Frontal cortex (tissue), 4 donors: ENCODE measurements around the gene HDAC2. TPM values are rescaled to one million over a fixed set of nuclear protein-coding genes. Genes with fewer than 3 reads are reported as not detected.
A peak's percentile ranks its signal among the peaks of the same experiment; 100 is the strongest.
"Not testable (repeated sequence)": the region's sequence is repeated elsewhere in the genome, so short reads cannot be mapped to it uniquely, and the experiment has no call there.

Source experiments
- DNase-seq, 2 donors: peaks; one replicate each; pipeline ENCODE4 v3.0.0; 2012; ENCODE audit warnings: low spot score in 2 of 2
- FAIRE-seq: peaks from 2 replicates; lab custom pipeline; 2012; peaks lifted over from hg19 to GRCh38; lab: Jason Lieb, UNC
- total RNA-seq: library from RNA; depleted of rRNA; stranded (reverse); fragments of >200 nt; gene quantifications from one replicate; pipeline ENCODE4 v1.2.3, GENCODE V29; 2014
- donor health status: control.
- donor health status: control.
- donor health status: control.

The HDAC2 gene
- total RNA-seq, 1 donor from 2014 or later, result 206 TPM

DNA sequence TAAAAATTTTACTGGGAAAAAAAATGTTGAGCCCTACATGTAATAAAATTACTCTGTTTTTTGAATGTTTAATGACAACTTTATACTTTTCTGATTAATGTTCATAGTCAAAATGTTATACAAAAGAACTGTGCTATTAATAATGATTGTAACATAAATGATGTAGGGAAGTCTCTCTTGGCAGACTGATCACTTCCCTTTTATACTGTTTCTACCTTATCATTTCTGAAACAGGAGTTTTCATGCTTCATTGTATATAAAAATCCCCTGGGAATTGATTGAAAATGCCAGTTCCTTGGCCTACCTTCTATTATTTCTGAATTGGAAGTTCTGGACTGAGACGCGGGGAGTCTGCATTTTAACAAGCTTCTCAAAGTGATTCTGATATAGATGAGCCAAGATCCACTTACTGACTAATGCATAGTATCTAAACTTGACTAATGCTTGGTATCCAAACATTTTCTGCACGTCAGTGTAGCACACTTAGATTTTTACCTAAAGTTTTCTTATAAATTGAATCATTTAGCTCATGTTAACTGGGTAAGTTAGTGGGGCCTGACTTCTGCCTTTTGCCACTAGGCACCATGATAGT is 7.2 kb upstream of the HDAC2 start:
- FAIRE-seq, result no peak
- DNase-seq, result no peak

- DNase-seq, result no peak
- FAIRE-seq, result no peak
Observed at GRCh38 chr6:113976806-113977205, 5.9 kb upstream of the HDAC2 start.

GRCh38 chr6:113971741-113972140 is 793 bp upstream of the HDAC2 start:
- DNase-seq (peak in 1 of 2 donors; percentile 20), FAIRE-seq (no peak)

GRCh38 chr6:113969888-113970804 is 802 bp downstream of the HDAC2 start:
- FAIRE-seq (no peak), DNase-seq (peak in 1 of 2 donors; percentile 35)

DNA sequence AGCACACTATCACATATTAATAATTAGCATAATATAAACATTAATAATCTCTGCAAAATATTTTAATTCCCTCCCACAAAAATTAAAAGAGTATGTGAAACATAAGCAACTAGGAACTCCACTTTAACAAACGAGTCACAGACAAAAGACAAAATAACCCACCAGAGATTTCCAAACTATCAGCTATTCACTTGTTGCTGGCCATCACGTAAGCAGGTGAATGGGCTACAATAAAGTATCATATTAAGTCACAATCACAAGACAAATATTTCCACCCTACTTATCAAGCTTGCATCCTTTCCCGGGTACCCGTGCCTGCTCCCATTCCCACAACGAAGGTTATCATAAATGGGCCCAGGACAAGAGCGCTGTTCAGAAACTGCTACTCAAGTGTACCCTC is 2.5 kb downstream of the HDAC2 start:
- DNase-seq (no peak), FAIRE-seq (no peak)

DNA sequence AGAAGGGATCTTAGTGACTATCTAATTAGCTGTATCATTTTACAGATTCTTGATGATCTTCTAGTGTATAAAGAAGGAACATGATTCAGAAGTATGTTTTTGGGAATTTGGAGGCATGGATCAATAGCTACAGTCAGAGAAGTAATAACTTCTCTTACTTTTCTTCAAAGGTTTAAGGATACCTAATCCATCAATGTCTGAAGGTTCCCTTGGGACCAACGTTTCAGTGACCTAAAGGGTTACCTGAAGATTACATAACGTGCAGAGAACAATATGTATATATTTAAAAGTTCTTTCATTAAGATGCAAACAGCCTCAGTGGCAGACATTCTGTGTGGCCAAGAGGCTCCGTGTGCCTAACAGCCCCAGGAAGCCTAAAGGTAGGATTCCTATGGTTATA is 3.2 kb downstream of the HDAC2 start:
- no peak for DNase-seq
- no peak for FAIRE-seq

DNA sequence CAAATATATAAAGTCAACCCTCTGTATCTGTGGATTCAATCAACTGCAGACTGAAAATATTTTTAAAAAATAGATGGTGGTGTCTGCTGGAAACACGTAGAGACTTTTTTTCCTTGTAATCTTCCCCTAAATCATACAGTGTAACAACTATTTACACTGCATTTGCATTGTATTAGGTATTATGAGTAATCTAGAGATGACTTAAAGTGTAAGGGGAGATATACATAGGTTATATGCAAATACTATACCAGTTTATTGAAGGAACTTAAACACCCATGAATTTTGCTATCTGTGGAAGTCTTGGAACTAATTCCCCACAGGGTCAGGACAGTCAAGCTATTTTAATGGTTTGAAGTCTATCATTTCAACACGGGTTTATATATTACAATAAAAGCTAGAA is 10.2 kb downstream of the HDAC2 start:
- no peak for FAIRE-seq
- no peak for DNase-seq

GRCh38 chr6:113959235-113959634 is 11.7 kb downstream of the HDAC2 start:
- FAIRE-seq (no peak), DNase-seq (no peak)

- DNase-seq (no peak), FAIRE-seq (no peak)
Observed at GRCh38 chr6:113954653-113955052, 16.3 kb downstream of the HDAC2 start.

DNA sequence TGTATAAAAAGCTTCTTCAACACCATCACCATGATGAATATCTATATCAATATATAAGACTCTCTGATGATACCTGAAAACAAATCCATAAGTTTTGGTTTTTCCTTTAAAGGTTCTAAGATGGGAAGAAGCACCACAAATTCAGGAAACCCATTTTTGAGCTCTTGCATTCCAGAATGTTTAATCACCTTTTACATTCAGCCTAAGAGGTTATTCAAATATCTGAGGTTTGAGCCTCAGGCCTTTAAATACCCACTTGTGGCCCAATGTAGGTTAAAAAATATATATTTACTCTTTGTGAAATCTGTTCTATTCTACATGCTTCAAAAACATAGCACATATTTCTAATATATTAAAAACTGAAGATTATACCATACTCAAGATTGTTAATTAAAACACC is 17.6 kb downstream of the HDAC2 start:
- no peak for FAIRE-seq
- DNase-seq, result no peak

- no peak for FAIRE-seq
Observed at GRCh38 chr6:113949499-113949898, 21.4 kb downstream of the HDAC2 start.

DNA sequence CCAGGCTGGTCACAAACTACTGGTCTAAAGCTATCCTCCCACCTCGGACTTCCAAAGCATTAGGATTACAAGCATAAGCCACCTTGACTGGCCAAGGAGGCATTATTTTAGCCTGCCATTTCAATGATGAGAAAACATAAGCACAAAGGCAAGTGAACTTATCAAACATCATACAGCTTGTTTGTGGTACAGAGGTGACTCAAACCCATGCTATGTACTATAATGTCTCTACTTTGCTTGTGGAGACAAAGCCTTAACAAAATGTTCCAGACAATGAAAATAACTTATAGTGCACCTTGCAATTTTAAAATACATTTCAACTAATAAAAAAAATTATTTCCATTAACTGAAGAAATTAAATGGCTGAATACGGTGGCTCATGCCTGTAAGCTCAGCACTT is 26.2 kb downstream of the HDAC2 start:
- DNase-seq (no peak), FAIRE-seq (no peak)

More at GRCh38 chr6:113949499-113949898, 21.4 kb downstream of the HDAC2 start:
- no peak for DNase-seq

GRCh38 chr6:113939825-113940224 is 31.1 kb downstream of the HDAC2 start:
- DNase-seq, result no peak
- FAIRE-seq, result no peak

DNA sequence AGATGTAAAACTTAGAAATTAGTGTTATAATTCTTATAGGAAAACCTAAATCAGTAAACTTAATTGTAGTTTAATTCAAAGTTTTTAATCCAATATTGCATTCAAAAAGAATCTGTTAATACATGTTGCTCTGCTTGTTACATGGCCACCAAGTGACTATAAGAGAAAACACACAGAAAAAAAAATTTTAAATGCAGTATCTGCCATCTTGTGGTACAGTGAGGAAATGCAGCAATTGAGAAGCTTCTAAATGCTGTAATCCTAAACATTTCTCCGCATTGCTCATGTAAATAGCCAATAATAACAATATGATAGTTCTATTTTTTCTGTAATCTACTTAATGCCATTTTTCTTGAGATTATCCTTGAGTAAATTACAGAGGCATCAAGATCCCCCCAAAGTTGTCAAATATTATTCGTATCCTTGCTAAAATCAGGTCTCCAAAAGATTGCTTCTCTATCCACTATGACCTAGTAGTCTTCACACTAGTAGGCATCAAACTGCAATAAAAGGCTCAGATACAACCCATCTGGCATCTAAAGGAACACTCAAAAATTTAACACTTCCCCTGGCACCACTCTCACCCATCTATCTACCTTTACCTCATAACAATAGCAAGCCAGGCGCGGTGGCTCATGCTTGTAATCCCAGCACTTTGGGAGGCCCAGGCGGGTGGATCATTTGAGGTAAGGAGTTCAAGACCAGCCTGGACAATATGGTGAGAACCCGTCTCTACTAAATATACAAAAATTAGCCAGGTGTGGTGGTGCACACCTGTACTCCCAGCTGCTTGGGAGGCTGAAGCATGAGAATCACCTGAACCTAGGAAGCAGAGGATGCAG is 34.6 kb downstream of the HDAC2 start:
- peak; percentile 92 for FAIRE-seq

DNA sequence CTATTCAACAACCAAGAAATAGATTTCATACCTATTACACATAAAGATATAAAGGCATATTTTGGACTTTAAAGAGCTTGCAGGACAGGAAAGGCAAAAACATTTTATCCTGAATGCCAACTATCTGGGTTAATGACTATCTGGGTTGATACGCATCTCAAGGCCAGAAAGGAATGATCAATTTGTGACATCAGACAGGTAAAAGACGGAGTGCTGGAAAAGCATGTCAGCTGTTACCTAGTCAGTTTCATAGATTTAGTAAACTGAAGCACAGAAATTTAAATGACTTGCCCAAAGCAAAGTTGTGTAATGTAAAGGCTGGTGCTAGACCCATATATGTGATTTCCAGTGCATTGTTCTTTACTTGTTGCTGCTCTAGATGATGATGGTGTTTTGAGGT is 36.8 kb downstream of the HDAC2 start:
- DNase-seq (no peak), FAIRE-seq (no peak)

More for the DNA sequence above, 34.6 kb downstream of the HDAC2 start:
- DNase-seq, result peak; percentile 17 to 20

DNA sequence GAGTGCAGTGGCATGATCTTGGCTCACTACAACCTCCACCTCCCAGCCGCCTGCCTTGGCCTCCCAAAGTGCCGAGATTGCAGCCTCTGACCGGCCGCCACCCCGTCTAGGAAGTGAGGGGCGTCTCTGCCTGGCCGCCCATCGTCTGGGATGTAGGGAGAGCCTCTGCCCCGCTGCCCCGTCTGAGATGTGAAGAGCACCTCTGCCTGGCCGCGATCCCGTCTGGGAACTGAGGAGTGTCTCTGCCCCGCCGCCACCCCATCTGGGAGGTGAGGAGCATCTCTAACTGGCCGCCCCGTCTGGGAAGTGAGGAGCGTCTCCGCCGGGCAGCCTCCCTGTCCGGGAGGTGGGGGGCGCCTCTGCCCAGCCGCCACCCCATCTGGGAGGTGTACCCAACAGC is 39.0 kb downstream of the HDAC2 start:
- not testable (repeated sequence) for DNase-seq, FAIRE-seq

DNA sequence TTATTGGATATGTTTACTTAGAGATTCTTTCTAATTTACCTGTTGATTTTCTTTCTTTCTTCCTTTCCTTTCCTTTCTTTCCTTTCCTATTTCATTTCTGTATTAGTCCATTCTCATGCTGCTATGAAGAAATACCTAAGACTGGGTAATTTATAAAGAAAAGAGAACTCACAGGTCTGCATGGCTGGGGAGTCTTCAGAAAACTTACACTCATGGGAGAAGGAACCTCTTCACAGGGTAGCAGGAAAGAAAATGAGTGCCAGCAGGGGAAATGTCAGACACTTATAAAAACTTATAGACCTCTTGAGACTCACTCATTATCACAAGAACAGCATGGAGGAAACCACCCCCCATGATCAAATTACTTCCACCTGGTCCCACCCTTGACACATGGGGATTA is 40.8 kb downstream of the HDAC2 start:
- DNase-seq (no peak), FAIRE-seq (no peak)

DNA sequence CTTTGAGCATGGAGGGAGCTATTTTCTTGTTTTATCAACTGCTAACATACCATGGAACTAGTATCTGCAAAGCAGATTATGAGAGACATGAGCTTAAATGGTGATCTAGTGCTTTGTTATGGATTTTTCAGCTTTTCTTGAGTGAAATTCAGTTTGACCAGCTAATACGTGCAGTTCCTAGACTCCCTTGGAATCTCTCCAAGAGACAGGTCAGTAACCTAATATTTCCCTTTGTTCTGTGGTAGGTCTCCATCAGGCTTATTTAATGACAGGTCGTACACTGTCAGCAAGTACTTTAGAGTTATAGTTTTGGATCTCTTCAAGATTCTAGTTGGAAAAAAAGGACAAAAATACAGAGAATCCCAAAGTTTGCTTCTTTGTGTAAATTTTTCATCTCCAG is 43.9 kb downstream of the HDAC2 start:
- DNase-seq, result no peak
- FAIRE-seq, result no peak

GRCh38 chr6:113925378-113925777 is 45.6 kb downstream of the HDAC2 start:
- FAIRE-seq, result no peak

DNA sequence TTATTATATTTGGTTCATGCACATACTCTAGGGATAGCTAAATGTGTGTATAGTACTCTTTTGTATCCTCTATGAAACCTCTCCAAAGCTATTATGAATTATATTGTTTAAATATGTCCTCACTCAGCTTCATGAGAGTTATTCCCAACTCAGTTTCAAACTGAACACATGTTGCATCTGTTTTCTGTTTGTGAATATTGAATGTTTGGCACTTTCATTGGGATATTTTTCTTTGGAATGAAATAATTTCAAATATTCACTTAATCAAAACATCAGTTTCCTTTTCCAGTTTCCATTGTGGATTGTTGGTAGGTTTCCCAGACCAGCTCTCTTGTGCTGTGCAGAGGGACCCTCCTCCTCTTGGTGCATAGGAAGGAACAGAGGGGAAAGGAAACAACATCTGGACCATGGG is 46.6 kb downstream of the HDAC2 start:
- FAIRE-seq, result no peak
- no peak for DNase-seq

More at GRCh38 chr6:113925378-113925777, 45.6 kb downstream of the HDAC2 start:
- no peak for DNase-seq
